Endothelial cell of hepatic sinusoid (primary cell): ENCODE data around the gene SPATA3.
"Not testable (repeated sequence)": the region's sequence is repeated elsewhere in the genome, so short reads cannot be mapped to it uniquely, and the experiment has no call there.

Experiments
- in situ Hi-C: cut with HindIII; loops from 2 replicates; pipeline ENCODE4 v1.10.0; 2017; ENCODE audit warnings: low sequenced_read_pairs

Gene SPATA3

GRCh38 chr2:231017231-231017598 lies 21.3 kb downstream of the SPATA3 start:
- in situ Hi-C loops: no loop called here

DNA sequence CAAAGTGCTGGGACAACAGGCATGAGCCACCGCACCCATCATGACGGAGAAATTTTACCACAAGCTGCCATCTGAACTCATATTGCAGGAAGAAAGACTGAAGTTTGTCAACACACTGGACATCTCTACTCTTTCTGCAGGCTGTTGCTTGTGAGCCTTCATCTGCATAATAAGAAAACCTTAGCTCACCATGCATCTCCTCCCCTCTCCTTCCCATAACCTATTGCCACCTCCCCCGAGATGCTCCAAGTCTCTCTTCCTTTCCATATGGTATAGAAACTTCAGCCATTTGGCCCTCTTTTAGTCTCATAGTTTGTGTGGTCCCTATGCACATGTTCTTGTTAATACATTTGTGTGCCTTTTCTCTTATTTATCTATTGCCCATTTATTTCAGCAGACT lies 22.3 kb downstream of the SPATA3 start:
- in situ Hi-C loops: no loop called here

DNA sequence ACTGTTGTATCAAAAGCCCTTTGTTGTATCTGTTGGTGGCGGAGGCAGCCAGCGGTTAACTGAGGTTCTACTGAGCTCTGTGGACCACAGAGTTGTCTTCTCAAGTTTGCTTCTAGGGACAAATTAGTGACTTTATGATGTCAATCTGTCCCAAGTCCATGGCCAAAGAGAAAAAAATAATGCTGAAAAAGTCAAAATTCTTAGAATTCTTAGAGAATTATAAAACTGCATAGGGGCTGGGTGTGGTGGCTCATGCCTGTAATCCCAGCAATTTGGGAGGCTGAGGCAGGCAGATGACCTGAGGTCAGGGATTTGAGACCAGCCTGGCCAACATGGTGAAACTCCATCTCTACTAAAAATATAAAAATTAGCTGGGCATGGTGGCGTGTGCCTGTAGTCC lies 29.1 kb downstream of the SPATA3 start:
- in situ Hi-C loops: not testable (repeated sequence)

DNA sequence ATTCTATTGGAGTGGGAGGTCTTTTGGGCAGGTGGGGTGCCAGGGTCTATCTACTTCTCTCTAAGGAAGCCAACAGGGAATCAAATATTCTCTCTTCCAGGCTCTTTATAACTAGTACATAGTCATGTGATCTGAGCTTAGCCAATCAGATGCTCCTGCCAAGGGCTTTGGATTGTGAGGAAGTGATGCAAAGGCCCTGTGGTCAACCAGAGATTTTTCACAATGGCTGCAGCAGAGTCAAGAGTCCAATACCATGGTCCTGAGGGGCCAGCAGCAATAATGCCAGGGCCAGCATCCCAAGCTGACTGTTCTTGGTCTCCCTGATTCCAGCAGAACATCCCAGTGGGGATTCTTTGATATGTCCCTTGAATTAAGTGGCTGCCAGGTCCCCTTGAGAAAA lies 33.0 kb downstream of the SPATA3 start:
- in situ Hi-C loops: no loop called here

DNA sequence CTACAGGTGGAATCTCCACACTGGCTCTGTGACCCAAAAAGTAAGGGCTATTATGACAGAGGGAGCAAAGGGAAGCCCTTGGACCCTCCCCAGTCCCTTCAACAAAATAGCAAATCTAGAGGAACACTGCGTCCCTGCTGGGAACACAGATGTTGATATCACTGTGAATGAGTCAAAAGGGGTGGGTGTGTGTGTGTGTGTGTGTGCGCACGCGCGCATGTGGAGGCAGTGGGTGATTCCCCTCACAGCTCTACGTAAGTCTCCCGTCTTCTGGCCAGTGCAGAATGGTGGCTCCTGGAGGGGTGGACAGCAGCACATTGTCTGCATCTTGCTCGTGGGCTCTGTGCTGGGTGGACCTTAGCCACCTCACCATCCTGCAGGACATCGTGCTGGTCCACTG lies 33.6 kb downstream of the SPATA3 start:
- in situ Hi-C loops: no loop called here

DNA sequence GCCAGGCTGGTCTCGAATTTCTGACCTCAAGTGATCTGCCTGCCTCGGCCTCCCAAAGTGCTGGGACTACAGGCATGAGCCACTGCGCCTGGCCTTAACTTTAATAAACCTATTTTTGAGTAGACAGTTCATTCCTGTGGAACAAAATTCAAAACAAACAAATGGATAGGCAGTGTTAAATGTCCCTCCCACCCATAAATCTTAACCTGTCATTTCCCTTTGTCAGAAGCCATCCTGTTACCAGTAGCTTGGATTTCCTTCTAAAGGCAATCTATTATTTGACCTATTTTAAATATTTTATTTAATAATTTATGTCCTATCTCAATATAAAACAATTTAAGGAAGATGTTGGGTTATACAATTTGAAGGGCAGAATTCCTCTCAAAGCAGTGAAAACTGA lies 34.8 kb downstream of the SPATA3 start:
- in situ Hi-C loops: no loop called here

- in situ Hi-C loops: no loop called here
These were observed 36.7 kb downstream of the SPATA3 start for GRCh38 chr2:231032575-231033140.

DNA sequence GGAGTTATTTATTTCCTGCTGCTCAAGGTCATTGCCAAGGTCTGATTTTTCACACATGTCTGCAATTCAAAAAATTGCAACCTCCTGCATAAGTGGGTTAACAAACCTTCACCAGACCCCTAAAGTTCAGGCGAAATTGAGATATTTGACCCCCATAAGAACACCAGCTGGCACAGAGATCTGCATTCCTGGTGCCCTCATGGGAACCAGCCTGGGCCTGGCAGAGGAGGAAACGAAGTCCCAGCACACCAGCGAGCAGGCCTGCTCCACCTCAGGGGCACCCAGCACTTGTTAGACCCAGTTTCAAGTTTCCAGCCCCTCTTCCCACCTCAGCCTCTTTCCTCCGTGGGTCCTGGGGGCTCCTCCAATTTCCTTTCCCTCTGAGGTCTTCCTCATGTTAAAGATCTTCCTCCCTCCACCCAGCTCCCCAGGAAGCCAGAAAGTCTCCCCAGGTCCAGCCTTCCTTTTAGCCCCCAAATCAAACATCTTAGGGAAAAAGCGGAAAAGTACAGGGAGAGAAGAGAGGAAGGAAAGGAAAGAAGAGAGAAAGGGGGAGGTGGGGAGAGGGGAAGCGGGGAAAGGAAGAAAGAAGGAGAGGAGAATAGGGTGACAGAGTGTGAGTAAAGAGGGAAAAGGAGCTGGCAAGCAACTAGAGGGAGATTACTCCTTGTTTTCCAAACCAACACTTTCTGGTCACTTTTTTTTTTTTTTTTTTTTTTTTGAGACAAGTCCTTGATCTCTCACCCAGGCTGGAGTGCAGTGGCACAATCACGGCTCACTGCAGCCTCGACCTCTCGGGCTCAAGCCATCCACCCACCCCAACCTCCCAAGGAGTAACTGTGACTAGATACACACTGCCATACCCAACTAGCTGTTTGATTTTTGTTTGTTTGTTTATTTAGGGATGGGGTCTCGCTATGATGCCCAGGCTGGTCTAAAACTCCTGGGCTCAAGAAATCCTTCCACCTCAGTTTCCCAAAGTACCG lies 37.5 kb downstream of the SPATA3 start:
- in situ Hi-C loops: no loop called here

DNA sequence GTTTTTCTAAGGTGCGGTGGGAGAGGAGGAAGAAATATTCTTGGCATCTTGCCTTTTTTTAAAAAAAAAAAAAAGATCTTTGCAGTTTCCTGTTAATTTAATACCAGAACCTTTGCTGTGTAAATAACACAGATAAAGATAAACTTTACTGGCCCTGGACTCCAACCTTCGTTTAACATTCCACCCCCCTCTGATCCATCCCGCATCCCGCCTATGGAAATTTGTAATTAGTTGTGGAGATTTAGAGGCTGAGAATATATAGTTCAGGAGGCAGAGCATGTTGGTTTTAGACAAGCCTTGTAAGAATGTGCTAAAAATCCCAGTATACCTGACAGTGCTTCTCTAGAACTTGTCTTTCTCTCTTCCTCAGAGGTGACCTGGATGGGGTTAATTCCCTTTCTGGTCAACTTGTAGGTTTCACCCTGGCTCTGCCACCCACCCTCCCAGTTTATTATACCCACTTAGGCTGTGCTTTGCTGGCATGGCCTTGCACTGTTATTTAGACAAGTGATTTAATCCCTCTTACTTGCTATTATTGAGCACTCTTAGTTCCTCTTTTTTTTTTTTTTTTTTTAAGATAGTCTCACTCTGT lies 38.5 kb downstream of the SPATA3 start:
- in situ Hi-C loops: no loop called here

GRCh38 chr2:231036131-231036530 lies 40.2 kb downstream of the SPATA3 start:
- in situ Hi-C loops: no loop called here

- in situ Hi-C loops: no loop called here
These were observed 40.7 kb downstream of the SPATA3 start for GRCh38 chr2:231036578-231037106.

DNA sequence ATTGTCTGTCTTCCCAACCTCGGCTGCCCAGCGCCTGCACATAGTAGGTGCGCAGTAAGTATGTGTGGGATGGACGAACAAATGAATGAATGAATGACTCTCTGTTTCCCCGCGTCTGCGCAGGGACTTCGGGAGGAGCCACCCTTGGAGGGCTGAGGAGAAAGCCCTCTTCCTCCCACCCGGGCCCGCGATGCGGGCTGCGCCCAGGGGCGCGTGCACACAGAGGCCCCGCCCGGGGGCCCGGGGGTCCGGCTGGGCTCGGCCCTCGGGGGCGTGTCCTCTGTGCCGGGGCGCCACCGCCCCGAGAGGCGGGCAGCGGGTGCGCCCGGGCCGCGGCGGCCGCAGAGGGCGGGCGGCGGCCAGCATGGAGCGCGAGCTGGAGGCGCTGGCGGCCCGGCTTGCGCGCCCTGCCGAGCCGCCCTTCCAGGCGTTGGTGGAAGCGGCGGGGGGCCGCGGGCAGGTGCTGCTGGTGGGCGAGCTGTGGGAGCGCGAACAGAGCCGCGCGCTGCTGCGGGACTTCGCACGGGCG lies 41.3 kb downstream of the SPATA3 start, which contains the start of gene C2orf72:
TSS of gene C2orf72 (plus strand) at position 322 of the 529 bp plus-strand sequence. CDS start at position 365, 43 bp downstream.
- in situ Hi-C loops: no loop called here

DNA sequence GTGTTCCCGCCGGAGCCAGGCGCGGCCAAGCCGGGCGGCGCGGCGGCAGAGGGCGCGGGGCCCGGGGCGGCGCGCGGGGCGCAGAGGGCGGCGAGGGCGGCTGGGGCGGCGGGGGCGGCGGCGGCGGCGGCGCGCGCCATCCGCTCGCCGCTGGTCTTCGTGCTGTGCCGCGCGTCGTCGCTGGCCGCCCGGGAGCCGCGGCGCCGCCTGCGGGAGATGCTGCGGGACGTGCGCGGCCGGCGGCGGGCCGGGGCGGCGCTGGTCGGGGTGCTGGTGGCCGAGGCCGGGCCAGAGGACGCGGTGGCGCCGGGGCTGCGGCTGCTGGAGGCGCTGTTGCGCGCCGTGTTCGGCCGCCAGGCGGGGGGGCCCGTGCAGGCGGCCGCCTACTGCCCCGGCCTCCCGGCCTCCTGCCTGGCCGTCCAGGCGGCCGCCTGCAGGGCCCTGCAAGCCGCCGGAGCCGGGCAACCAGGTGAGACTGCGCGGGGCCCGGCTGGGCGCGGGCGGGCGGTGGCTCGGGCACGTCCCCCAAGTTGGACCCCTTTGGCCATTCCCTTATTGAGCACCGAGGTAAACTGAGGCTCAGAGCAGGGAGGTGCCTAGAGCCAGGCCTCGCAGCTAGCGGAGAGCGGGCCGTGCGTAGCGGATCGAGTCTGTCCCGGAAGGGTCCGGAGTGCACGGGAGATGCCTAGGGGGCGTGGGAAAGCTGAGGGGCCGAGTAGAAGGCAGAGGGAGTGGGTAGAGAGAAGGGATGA lies 42.0 kb downstream of the SPATA3 start:
- in situ Hi-C loops: no loop called here

GRCh38 chr2:231038483-231039293 lies 42.8 kb downstream of the SPATA3 start:
- in situ Hi-C loops: no loop called here

GRCh38 chr2:231039294-231039664 lies 43.4 kb downstream of the SPATA3 start:
- in situ Hi-C loops: no loop called here

DNA sequence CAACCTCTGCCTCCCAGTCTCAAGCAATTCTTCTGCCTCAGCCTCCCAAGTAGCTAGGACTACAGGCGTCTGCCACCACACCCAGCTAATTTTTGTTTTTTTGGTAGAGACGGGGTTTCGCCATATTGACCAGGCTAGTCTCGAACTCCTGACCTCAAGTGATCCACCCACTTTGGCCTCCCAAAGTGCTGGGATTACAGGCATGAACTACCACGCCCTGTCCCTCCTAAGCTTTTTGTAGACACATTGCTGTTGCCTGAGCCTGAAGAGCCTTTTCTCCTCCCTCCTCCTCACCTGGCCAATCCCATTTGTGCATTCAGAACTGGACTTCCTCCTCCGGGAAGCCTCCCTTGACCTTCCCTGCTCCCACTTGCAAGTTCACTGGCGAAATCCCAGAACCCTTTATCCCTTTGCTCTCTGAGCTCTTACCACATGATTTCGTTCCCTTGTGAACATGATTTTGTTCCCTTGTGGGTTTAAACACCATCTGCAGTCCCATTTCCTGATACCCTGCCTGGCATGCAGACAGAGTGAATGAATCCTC lies 44.0 kb downstream of the SPATA3 start:
- in situ Hi-C loops: loop anchor here (5.0 kb wide), 2 partner anchors 38 to 103 kb away; no protein-coding TSS in a partner anchor

- in situ Hi-C loops: loop anchor here (5.0 kb wide), 2 partner anchors 39 to 104 kb away; no protein-coding TSS in a partner anchor
These were observed 45.3 kb downstream of the SPATA3 start for GRCh38 chr2:231041061-231041689.

DNA sequence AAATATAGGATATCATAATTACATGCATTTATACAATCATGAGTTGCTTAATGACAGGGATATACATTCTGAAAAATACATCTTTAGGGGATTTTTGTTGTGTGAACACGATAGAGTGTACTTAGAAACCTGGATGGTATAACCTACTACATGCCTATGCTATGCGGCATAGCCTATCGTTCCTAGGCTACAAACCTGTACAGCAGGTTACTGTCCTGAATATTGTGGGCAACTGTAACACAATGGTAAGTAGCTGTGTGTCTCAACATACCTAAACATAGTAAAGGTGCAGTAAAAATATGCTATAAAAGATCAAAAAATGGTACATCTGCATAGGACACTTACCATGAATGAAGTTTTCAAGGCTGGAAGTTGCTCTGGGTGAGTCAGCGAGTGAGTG lies 47.9 kb downstream of the SPATA3 start:
- in situ Hi-C loops: loop anchor here (5.0 kb wide), 2 partner anchors 41 to 106 kb away; no protein-coding TSS in a partner anchor

DNA sequence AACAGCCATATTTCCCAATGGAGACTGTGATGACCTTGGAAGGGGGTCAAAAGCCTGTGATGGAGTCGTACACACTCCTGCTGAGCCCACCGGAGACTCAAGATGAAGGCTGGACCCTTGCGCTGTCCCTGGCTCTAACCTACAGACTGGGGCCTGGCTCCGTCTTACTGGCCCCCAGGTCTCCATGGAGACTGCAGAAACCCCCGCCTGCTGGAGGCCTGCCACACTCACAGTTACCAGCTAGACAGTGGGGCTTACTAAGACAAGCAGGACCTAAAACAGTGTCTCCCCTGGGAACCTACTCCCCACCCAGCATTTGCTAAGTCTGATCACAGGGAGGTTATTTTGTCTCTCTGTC lies 51.0 kb downstream of the SPATA3 start:
- in situ Hi-C loops: no loop called here
